Astrocyte (in vitro differentiated cells and primary cell): ENCODE results near the gene GCNT2. TPM values are rescaled to one million over a fixed set of nuclear protein-coding genes. Genes with fewer than 3 reads are reported as not detected.
"Not testable (repeated sequence)": the region's sequence is repeated elsewhere in the genome, so short reads cannot be mapped to it uniquely, and the experiment has no call there.

Source experiments
- DNase-seq: peaks from one replicate; pipeline ENCODE4 v3.0.0-alpha.2; 2010; ENCODE audit warnings: low read depth
- FAIRE-seq: peaks from 2 replicates; lab custom pipeline; 2011; peaks lifted over from hg19 to GRCh38; lab: Jason Lieb, UNC
- H2AFZ ChIP-seq: 2 replicates; pipeline ENCODE4 v1.6.0; 2012; ENCODE audit warnings: low read depth, low read length, inconsistent platforms
- H3K27ac ChIP-seq: 2 replicates; pipeline ENCODE4 v1.5.1; 2011; ENCODE audit warnings: low read depth, low read length, inconsistent platforms
- H3K27me3 ChIP-seq: 2 replicates; pipeline ENCODE4 v1.6.0; 2011; ENCODE audit warnings: low read length, inconsistent platforms; ENCODE audit not compliant: insufficient read depth
- H3K36me3 ChIP-seq: 2 replicates; pipeline ENCODE4 v1.5.1; 2011; ENCODE audit warnings: low read length, inconsistent platforms; ENCODE audit not compliant: insufficient read depth
- H3K4me1 ChIP-seq: 2 replicates; pipeline ENCODE4 v1.5.1; 2011; ENCODE audit warnings: low read length, inconsistent platforms; ENCODE audit not compliant: insufficient read depth
- H3K4me2 ChIP-seq: 2 replicates; pipeline ENCODE4 v1.6.0; 2012; ENCODE audit warnings: low read length, inconsistent platforms
- H3K4me3 ChIP-seq: 2 replicates; pipeline ENCODE4 v1.5.1; 2011; ENCODE audit warnings: low read depth, mild to moderate bottlenecking, low read length, inconsistent platforms; ENCODE audit not compliant: insufficient read depth
- H3K79me2 ChIP-seq: 2 replicates; pipeline ENCODE4 v1.6.0; 2012; ENCODE audit warnings: mild to moderate bottlenecking, low read length, inconsistent platforms; ENCODE audit not compliant: insufficient read depth
- H3K9ac ChIP-seq: 2 replicates; pipeline ENCODE4 v1.6.0; 2012; ENCODE audit warnings: mild to moderate bottlenecking, low read length, inconsistent platforms
- H3K9me3 ChIP-seq: 2 replicates; pipeline ENCODE4 v1.5.1; 2012; ENCODE audit warnings: low read depth, mild to moderate bottlenecking, low read length, inconsistent platforms; ENCODE audit not compliant: insufficient read depth
- H4K20me1 ChIP-seq: 2 replicates; pipeline ENCODE4 v1.6.0; 2012; ENCODE audit warnings: low read length, inconsistent platforms; ENCODE audit not compliant: insufficient read depth
- H3K27ac Mint-ChIP-seq: one replicate; pipeline ENCODE4 v1.8.0; 2021; ENCODE audit warnings: mild to moderate bottlenecking, mixed read lengths; ENCODE audit not compliant: unreplicated experiment
- H3K27me3 Mint-ChIP-seq: one replicate; pipeline ENCODE4 v1.8.0; 2021; ENCODE audit warnings: low read depth, mixed read lengths; ENCODE audit not compliant: unreplicated experiment
- H3K36me3 Mint-ChIP-seq: one replicate; pipeline ENCODE4 v1.8.0; 2021; ENCODE audit warnings: low read depth, mixed read lengths; ENCODE audit not compliant: unreplicated experiment
- H3K4me1 Mint-ChIP-seq: one replicate; pipeline ENCODE4 v1.8.0; 2021; ENCODE audit warnings: low read depth, mixed read lengths; ENCODE audit not compliant: unreplicated experiment
- H3K4me3 Mint-ChIP-seq: one replicate; pipeline ENCODE4 v1.8.0; 2021; ENCODE audit warnings: mild to moderate bottlenecking, moderate library complexity, mixed read lengths; ENCODE audit not compliant: unreplicated experiment
- H3K9me3 Mint-ChIP-seq: one replicate; pipeline ENCODE4 v1.8.0; 2021; ENCODE audit warnings: mild to moderate bottlenecking, mixed read lengths; ENCODE audit not compliant: unreplicated experiment
- EZH2 ChIP-seq: IDR thresholded peaks from 2 replicates; pipeline ENCODE4 v1.6.1; 2012; ENCODE audit warnings: mild to moderate bottlenecking, low read length, inconsistent platforms; ENCODE audit not compliant: insufficient read depth
- total RNA-seq: library from RNA; stranded (reverse); gene quantifications from 2 replicates; pipeline ENCODE4 v1.2.1, GENCODE V29; 2021
- TF ChIP-seq, protein P1 (sequence below): IDR thresholded peaks from 2 replicates; pipeline ENCODE4 v1.5.1; 2011; ENCODE audit warnings: low read depth, mild to moderate bottlenecking, inconsistent platforms, low read length, moderate library complexity; ENCODE audit not compliant: insufficient read depth

GCNT2 gene
- total RNA-seq, 1 donor from 2014 or later, result 14.8 TPM

- H3K4me1 ChIP-seq, result peaks cover 18% of the 10 kb centered on the region
- DNase-seq, result peak; percentile 65
- H3K27me3 ChIP-seq, result no peaks in the 10 kb centered on the region
- H3K27me3 Mint-ChIP-seq, result no peaks in the 10 kb centered on the region
- H3K79me2 ChIP-seq, result no peaks in the 10 kb centered on the region
- TF ChIP-seq, protein P1, sequence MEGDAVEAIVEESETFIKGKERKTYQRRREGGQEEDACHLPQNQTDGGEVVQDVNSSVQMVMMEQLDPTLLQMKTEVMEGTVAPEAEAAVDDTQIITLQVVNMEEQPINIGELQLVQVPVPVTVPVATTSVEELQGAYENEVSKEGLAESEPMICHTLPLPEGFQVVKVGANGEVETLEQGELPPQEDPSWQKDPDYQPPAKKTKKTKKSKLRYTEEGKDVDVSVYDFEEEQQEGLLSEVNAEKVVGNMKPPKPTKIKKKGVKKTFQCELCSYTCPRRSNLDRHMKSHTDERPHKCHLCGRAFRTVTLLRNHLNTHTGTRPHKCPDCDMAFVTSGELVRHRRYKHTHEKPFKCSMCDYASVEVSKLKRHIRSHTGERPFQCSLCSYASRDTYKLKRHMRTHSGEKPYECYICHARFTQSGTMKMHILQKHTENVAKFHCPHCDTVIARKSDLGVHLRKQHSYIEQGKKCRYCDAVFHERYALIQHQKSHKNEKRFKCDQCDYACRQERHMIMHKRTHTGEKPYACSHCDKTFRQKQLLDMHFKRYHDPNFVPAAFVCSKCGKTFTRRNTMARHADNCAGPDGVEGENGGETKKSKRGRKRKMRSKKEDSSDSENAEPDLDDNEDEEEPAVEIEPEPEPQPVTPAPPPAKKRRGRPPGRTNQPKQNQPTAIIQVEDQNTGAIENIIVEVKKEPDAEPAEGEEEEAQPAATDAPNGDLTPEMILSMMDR, result no peak
- no peak for TF ChIP-seq EZH2
- no peak overlapping the region for H3K4me2 ChIP-seq
- H2AFZ ChIP-seq, result no peak overlapping the region
- H3K4me3 Mint-ChIP-seq, result no peak overlapping the region
- peaks cover 23% of the 10 kb centered on the region for H3K4me1 Mint-ChIP-seq
- no peaks in the 10 kb centered on the region for H3K36me3 Mint-ChIP-seq
- H3K27ac Mint-ChIP-seq, result peak overlapping the region; percentile 76
- no peaks in the 10 kb centered on the region for H4K20me1 ChIP-seq
- H3K4me3 ChIP-seq, result no peak overlapping the region
- H3K9me3 ChIP-seq, result no peaks in the 10 kb centered on the region
- FAIRE-seq, result no peak
- H3K9ac ChIP-seq, result no peak overlapping the region
- no peaks in the 10 kb centered on the region for H3K36me3 ChIP-seq
- no peaks in the 10 kb centered on the region for H3K9me3 Mint-ChIP-seq
- H3K27ac ChIP-seq, result peak overlapping the region; percentile 21
Observed at GRCh38 chr6:10518557-10519407, 2.4 kb upstream of the GCNT2 start.

DNA sequence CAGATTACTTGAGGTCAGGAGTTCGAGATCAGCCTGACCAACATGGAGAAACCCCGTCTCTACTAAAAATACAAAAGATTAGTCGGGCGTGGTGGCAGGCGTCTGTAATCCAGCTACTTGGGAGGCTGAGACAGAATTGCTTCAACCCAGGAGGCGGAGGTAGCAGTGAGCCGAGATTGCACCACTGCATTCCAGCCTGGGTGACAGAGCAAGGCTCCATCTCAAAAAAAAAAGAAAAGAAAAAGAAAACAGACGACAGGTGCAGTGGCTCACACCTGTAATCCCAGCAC lies 1.8 kb upstream of the GCNT2 start:
- H3K36me3 ChIP-seq, DNase-seq, H3K27me3 ChIP-seq, H3K4me3 ChIP-seq, H3K27ac ChIP-seq, H3K9me3 ChIP-seq, FAIRE-seq, H3K79me2 ChIP-seq, H3K36me3 Mint-ChIP-seq, H3K4me3 Mint-ChIP-seq, H3K27me3 Mint-ChIP-seq, H4K20me1 ChIP-seq, H3K9me3 Mint-ChIP-seq, H3K9ac ChIP-seq, H3K4me2 ChIP-seq, H2AFZ ChIP-seq: not testable (repeated sequence)
- Mint-ChIP-seq H3K4me1 (peaks cover 23% of the 10 kb centered on the region), H3K27ac (peak overlapping the region; percentile 76)
- peaks cover 18% of the 10 kb centered on the region for H3K4me1 ChIP-seq

DNA sequence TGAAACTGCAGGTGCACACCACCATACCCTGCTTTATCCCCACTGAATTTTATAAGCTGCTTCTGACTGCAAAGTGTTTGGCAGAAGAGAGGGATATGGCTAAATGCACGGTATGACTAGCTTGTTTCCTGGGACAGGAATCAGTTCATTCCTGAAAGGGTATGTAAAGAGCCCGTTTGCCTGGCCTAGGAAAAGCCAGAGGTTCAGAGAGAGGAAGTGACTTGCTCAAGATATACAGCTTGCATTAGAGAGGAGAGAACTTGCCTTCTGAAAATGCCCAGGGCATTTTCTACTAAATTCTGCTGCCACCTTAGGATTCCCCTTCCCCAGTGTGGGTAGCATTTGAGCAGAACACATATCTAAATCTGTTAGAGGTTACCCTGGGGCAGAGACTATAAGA lies 683 bp upstream of the GCNT2 start:
- Histone ChIP-seq H3K27me3 (no peaks in the 10 kb centered on the region), H3K9ac (peak overlapping the region; percentile 28), H3K4me2 (peak overlapping the region; percentile 47), H3K4me1 (peaks cover 18% of the 10 kb centered on the region), H3K4me3 (no peak overlapping the region), H3K9me3 (no peaks in the 10 kb centered on the region), H4K20me1 (no peaks in the 10 kb centered on the region), H3K27ac (no peak overlapping the region), H2AFZ (no peak overlapping the region), H3K36me3 (no peaks in the 10 kb centered on the region), H3K79me2 (no peaks in the 10 kb centered on the region)
- Mint-ChIP-seq H3K9me3 (no peaks in the 10 kb centered on the region), H3K36me3 (no peaks in the 10 kb centered on the region), H3K4me3 (peak overlapping the region; percentile 83), H3K4me1 (peaks cover 23% of the 10 kb centered on the region), H3K27me3 (no peaks in the 10 kb centered on the region), H3K27ac (peak overlapping the region; percentile 97)
- DNase-seq (no peak), FAIRE-seq (no peak)
- TF ChIP-seq, protein P1, result no peak
- no peak for TF ChIP-seq EZH2
